Smooth muscle cell (in vitro differentiated cells): ENCODE data around the gene TEX19. TPM values are rescaled to one million over a fixed set of nuclear protein-coding genes. Genes with fewer than 3 reads are reported as not detected.

ENCODE experiments used
- DNase-seq: peaks from one replicate; lab custom pipeline; 2025; ENCODE audit not compliant: unreplicated experiment; lab: John Stamatoyannopoulos, UW
- H2AFZ ChIP-seq: fragments of 200-600 bp; sonication (generic); 2 replicates; pipeline ENCODE4 v1.6.0; 2016; ENCODE audit warnings: antibody characterized with exemption, low read depth, mild to moderate bottlenecking
- H3F3A ChIP-seq: fragments of 200-600 bp; sonication (generic); 2 replicates; pipeline ENCODE4 v1.6.0; 2017; ENCODE audit warnings: antibody characterized with exemption, low read depth
- H3K27ac ChIP-seq: fragments of 200-600 bp; sonication (generic); 2 replicates; pipeline ENCODE4 v1.5.1; 2016; ENCODE audit warnings: low read depth, mild to moderate bottlenecking
- H3K27me3 ChIP-seq: fragments of 200-600 bp; sonication (generic); 2 replicates; pipeline ENCODE4 v1.6.1; 2016; ENCODE audit warnings: low read depth, mild to moderate bottlenecking
- H3K36me3 ChIP-seq: fragments of 200-600 bp; sonication (generic); 2 replicates; pipeline ENCODE4 v1.5.1; 2016; ENCODE audit warnings: low read depth
- H3K4me1 ChIP-seq: fragments of 200-600 bp; sonication (generic); 2 replicates; pipeline ENCODE4 v1.5.1; 2016; ENCODE audit warnings: low read depth
- H3K4me2 ChIP-seq: fragments of 200-600 bp; sonication (generic); 2 replicates; pipeline ENCODE4 v1.6.0; 2016; ENCODE audit warnings: mild to moderate bottlenecking
- H3K4me3 ChIP-seq: fragments of 200-600 bp; sonication (generic); 2 replicates; pipeline ENCODE4 v1.5.1; 2016; ENCODE audit warnings: mild to moderate bottlenecking
- H3K79me2 ChIP-seq: fragments of 200-600 bp; sonication (generic); 2 replicates; pipeline ENCODE4 v1.6.0; 2016; ENCODE audit warnings: low read depth, mild to moderate bottlenecking
- H3K9ac ChIP-seq: fragments of 200-600 bp; sonication (generic); 2 replicates; pipeline ENCODE4 v1.6.0; 2016; ENCODE audit warnings: low read depth
- H3K9me3 ChIP-seq: fragments of 200-600 bp; sonication (generic); replicated peaks from 2 replicates; pipeline ENCODE4 v1.5.1; 2016; ENCODE audit warnings: low read depth
- H4K20me1 ChIP-seq: fragments of 200-600 bp; sonication (generic); 2 replicates; pipeline ENCODE4 v1.6.0; 2016; ENCODE audit warnings: low read depth
- WGBS: methylation state at CpG from one replicate; pipeline ENCODE4 v1.1.7; 2016; ENCODE audit warnings: low lambda C conversion rate; 5-methylcytosine and 5-hydroxymethylcytosine counted together
- polyA plus RNA-seq: library from polyadenylated mRNA; unstranded; fragments of >200 nt; fragmentation: Nextera tagmentation; extraction: Ambion mirVana; gene quantifications from 2 replicates; pipeline ENCODE4 v1.2.1, GENCODE V29; 2016
- total RNA-seq: library from RNA; depleted of rRNA; stranded (reverse); fragments of >200 nt; gene quantifications from 2 replicates; pipeline ENCODE4 v1.2.3, GENCODE V29; 2014
- TF ChIP-seq, protein P1 (sequence below): fragments of 200-600 bp; sonication (generic); IDR thresholded peaks from 2 replicates; pipeline ENCODE4 v1.5.1; 2017; ENCODE audit warnings: borderline replicate concordance, mild to moderate bottlenecking, antibody characterized with exemption; ENCODE audit not compliant: insufficient read depth, poor library complexity, severe bottlenecking

TEX19 gene
- total and polyA plus RNA-seq, 2 experiments from 2014 or later, result not detected

DNA sequence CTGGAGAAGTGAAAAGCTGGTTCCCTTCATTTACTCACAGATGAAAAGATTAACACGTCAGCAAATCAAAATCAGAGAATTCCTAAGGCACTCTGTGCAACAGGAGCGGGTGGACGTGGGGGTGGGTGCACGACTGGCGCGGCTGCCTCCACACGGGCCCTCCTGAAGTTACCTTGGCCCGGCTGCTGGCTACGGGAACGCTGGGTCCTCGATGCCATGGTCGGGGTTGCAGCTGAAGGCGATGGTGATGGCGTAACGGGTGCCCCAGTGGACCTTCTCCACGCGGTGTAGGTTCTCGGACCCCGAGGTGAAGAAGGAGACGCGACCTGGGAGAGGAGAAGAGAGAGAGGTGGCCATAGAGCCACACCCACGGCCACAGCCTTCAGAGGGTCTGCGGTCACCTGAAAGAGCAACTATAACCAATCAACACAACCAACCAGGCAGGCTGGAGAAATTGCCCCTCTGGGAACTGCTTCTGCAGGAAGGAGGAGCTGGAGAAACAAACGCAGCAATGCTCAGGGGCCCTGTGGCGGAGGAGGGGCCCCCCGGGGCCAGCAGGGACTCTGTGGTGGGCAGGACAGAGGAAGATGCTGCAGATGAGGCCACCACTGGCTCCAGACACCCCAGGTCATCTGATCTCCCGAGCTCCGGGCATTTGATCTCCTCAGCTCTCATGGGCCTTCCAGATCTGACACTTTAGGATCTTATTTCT, 33.3 kb downstream of the TEX19 start:
- WGBS, result 93% methylated on average over 28 of the region's 28 CpGs
- no peaks in the 10 kb centered on the region for H3K79me2 ChIP-seq
- no peaks in the 10 kb centered on the region for H3K36me3 ChIP-seq
- H3K4me3 ChIP-seq, result no peak overlapping the region
- no peaks in the 10 kb centered on the region for H3K27me3 ChIP-seq
- H3K4me2 ChIP-seq, result no peak overlapping the region
- H3K9me3 ChIP-seq, result no peaks in the 10 kb centered on the region
- TF ChIP-seq, protein P1, sequence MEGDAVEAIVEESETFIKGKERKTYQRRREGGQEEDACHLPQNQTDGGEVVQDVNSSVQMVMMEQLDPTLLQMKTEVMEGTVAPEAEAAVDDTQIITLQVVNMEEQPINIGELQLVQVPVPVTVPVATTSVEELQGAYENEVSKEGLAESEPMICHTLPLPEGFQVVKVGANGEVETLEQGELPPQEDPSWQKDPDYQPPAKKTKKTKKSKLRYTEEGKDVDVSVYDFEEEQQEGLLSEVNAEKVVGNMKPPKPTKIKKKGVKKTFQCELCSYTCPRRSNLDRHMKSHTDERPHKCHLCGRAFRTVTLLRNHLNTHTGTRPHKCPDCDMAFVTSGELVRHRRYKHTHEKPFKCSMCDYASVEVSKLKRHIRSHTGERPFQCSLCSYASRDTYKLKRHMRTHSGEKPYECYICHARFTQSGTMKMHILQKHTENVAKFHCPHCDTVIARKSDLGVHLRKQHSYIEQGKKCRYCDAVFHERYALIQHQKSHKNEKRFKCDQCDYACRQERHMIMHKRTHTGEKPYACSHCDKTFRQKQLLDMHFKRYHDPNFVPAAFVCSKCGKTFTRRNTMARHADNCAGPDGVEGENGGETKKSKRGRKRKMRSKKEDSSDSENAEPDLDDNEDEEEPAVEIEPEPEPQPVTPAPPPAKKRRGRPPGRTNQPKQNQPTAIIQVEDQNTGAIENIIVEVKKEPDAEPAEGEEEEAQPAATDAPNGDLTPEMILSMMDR, result no peak
- no peak overlapping the region for H3K9ac ChIP-seq
- H3F3A ChIP-seq, result peaks cover 4% of the 10 kb centered on the region
- H2AFZ ChIP-seq, result no peak overlapping the region
- H3K4me1 ChIP-seq, result no peaks in the 10 kb centered on the region
- no peak overlapping the region for H3K27ac ChIP-seq
- no peak for DNase-seq
- H4K20me1 ChIP-seq, result no peaks in the 10 kb centered on the region

DNA sequence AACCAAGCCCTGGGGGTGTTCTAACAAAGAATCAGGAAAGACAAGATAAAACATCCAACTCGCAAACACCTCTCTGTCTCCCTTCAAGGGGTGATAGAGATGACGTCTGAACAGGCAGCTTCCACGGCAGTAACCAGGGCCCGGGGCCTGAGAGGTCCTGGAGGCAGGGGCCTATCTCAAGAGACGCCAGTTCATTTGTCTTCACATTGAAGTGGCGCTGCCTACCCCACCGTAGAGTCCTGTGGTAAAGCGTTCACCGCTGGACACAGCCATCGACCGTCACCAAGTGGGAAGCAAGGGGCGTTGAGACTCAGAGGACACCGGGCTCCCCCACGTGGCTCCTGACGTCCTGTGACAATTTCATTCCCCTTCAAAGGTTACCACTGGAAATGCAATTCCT, 33.9 kb downstream of the TEX19 start:
- Histone ChIP-seq H3K4me2 (no peak overlapping the region), H3K79me2 (no peaks in the 10 kb centered on the region), H3K4me3 (no peak overlapping the region), H3K4me1 (no peaks in the 10 kb centered on the region), H3K36me3 (no peaks in the 10 kb centered on the region), H3K9ac (no peak overlapping the region), H2AFZ (no peak overlapping the region), H3F3A (peaks cover 4% of the 10 kb centered on the region), H3K9me3 (no peaks in the 10 kb centered on the region), H3K27me3 (no peaks in the 10 kb centered on the region), H4K20me1 (no peaks in the 10 kb centered on the region), H3K27ac (no peak overlapping the region)
- DNase-seq, result no peak
- WGBS, result 87% methylated on average over 15 of the region's 15 CpGs
- TF ChIP-seq, protein P1, result no peak

DNA sequence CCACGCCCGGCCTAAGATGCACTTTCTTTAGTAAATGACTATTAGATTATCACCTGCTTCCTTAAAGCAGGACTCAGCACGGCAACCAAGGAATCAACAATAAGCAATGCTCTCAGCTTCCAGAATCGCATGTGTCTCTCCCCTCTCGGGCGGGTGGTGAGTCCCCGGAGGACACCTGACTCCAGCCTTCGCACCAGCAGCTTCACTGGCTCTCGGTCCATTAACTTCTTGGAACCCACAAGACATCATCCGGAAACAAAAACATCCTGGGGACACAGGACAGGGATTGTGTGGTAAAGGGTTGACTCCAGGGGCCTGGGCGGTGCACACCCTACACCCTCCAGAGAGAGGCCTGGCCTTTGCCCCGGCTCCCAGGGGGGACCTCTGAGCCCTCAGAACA, 35.2 kb downstream of the TEX19 start:
- no peaks in the 10 kb centered on the region for H3K79me2 ChIP-seq
- H3K4me3 ChIP-seq, result no peak overlapping the region
- no peaks in the 10 kb centered on the region for H3K4me1 ChIP-seq
- 98% methylated on average over 12 of the region's 12 CpGs for WGBS
- DNase-seq, result no peak
- no peak overlapping the region for H3K27ac ChIP-seq
- peaks cover 4% of the 10 kb centered on the region for H3F3A ChIP-seq
- no peaks in the 10 kb centered on the region for H3K27me3 ChIP-seq
- TF ChIP-seq, protein P1, result no peak
- no peaks in the 10 kb centered on the region for H3K36me3 ChIP-seq
- no peak overlapping the region for H3K4me2 ChIP-seq
- no peaks in the 10 kb centered on the region for H4K20me1 ChIP-seq
- no peaks in the 10 kb centered on the region for H3K9me3 ChIP-seq
- no peak overlapping the region for H2AFZ ChIP-seq
- H3K9ac ChIP-seq, result no peak overlapping the region
